Loucy (cell line): Measurements from ENCODE around the gene RANBP3.

Experiments
- H2AFZ ChIP-seq: fragments of 200-600 bp; sonication (generic); 2 replicates; pipeline ENCODE4 v1.6.0; 2016; ENCODE audit warnings: antibody characterized with exemption, mild to moderate bottlenecking, low read length, moderate library complexity
- H3F3A ChIP-seq: fragments of 200-600 bp; 2 replicates; pipeline ENCODE4 v1.6.0; 2016; ENCODE audit warnings: antibody characterized with exemption, low read depth, mild to moderate bottlenecking
- H3K27me3 ChIP-seq: fragments of 200-600 bp; sonication (generic); 2 replicates; pipeline ENCODE4 v1.6.1; 2014; ENCODE audit warnings: low read length, mild to moderate bottlenecking; ENCODE audit not compliant: insufficient read depth, poor library complexity, severe bottlenecking
- H3K36me3 ChIP-seq: fragments of 200-600 bp; sonication (generic); 2 replicates; pipeline ENCODE4 v1.6.1; 2016; ENCODE audit warnings: low read length; ENCODE audit not compliant: insufficient read depth
- H3K4me1 ChIP-seq: fragments of 200-600 bp; sonication (generic); 2 replicates; pipeline ENCODE4 v1.5.1; 2014; ENCODE audit warnings: low read length, mild to moderate bottlenecking; ENCODE audit not compliant: insufficient read depth, poor library complexity, severe bottlenecking
- H3K4me2 ChIP-seq: fragments of 200-600 bp; sonication (generic); 2 replicates; pipeline ENCODE4 v1.6.0; 2014; ENCODE audit warnings: antibody characterized with exemption, low read length, low read depth, mild to moderate bottlenecking; ENCODE audit not compliant: poor library complexity, severe bottlenecking
- H3K4me3 ChIP-seq: fragments of 200-600 bp; sonication (generic); 2 replicates; pipeline ENCODE4 v1.5.1; 2014; ENCODE audit warnings: low read length, mild to moderate bottlenecking, mixed read lengths; ENCODE audit not compliant: poor library complexity, severe bottlenecking
- H3K79me2 ChIP-seq: fragments of 200-600 bp; sonication (generic); 2 replicates; pipeline ENCODE4 v1.6.1; 2014; ENCODE audit warnings: low read length; ENCODE audit not compliant: insufficient read depth
- H3K9ac ChIP-seq: fragments of 200-600 bp; sonication (generic); 2 replicates; pipeline ENCODE4 v1.6.0; 2014; ENCODE audit warnings: mild to moderate bottlenecking, low read depth, low read length, moderate library complexity; ENCODE audit not compliant: poor library complexity, severe bottlenecking
- H3K9me2 ChIP-seq: fragments of 200-600 bp; sonication (generic); replicated peaks from 2 replicates; pipeline ENCODE4 v1.6.1; 2016; ENCODE audit warnings: low read depth, low read length, mixed read lengths
- H3K9me3 ChIP-seq: fragments of 200-600 bp; sonication (generic); 2 replicates; pipeline ENCODE4 v1.6.1; 2014; ENCODE audit warnings: mild to moderate bottlenecking, antibody characterized with exemption, low read length, low read depth; ENCODE audit not compliant: insufficient read depth
- H4K20me1 ChIP-seq: fragments of 200-600 bp; sonication (generic); 2 replicates; pipeline ENCODE4 v1.6.0; 2014; ENCODE audit warnings: antibody characterized with exemption, low read length, mild to moderate bottlenecking; ENCODE audit not compliant: insufficient read depth, poor library complexity, severe bottlenecking
- EZH2phosphoT487 ChIP-seq: fragments of 200-600 bp; IDR thresholded peaks from 2 replicates; pipeline ENCODE4 v1.6.1; 2018; ENCODE audit warnings: antibody characterized with exemption, mild to moderate bottlenecking, moderate library complexity, borderline replicate concordance
- TF ChIP-seq, protein P1 (sequence below): fragments of 200-600 bp; sonication (generic); conservative IDR thresholded peaks from 2 replicates; pipeline ENCODE4 v1.5.1; 2014; ENCODE audit warnings: mild to moderate bottlenecking, antibody characterized with exemption, low read length

The RANBP3 gene

DNA sequence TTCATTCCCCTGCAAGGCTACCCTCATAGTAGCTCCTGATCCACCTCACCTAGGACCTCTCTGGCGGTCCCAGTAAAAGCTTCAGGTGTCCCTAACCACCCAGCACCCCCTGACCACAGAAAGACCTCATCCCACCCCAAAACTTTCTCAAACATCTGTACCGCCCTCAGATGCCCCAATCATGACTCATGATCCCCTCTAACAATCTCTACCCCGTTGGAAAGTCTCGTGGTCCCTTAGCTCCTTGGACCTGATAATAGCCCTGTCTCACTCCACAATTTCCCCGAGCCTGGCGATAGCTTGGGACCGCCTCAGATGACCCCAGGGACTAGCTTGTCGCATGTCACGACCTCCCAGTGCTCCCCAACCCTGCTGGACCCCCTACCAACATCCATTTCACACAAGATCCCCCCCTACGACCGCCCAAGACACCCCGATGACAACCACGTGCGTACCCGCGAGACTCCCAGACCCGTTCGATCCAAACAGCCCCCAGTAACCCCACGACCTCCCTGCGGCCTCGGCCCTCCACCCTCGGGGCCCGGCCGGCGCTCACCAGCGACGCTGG lies 74.8 kb downstream of the RANBP3 start:
- Histone ChIP-seq H3K4me2 (peak overlapping the region; percentile 81), H3K4me1 (peaks cover 18% of the 10 kb centered on the region), H3K27me3 (no peaks in the 10 kb centered on the region), H3K9me2 (no peaks in the 10 kb centered on the region), H3K4me3 (peak overlapping the region; percentile 91), H3K9me3 (no peaks in the 10 kb centered on the region), H2AFZ (peak overlapping the region; percentile 95), H3F3A (no peaks in the 10 kb centered on the region), H3K79me2 (peaks cover 43% of the 10 kb centered on the region), H3K9ac (peak overlapping the region; percentile 95), H4K20me1 (peaks cover 27% of the 10 kb centered on the region), H3K36me3 (no peaks in the 10 kb centered on the region)
- no peak for TF ChIP-seq EZH2phosphoT487
- TF ChIP-seq, protein P1, sequence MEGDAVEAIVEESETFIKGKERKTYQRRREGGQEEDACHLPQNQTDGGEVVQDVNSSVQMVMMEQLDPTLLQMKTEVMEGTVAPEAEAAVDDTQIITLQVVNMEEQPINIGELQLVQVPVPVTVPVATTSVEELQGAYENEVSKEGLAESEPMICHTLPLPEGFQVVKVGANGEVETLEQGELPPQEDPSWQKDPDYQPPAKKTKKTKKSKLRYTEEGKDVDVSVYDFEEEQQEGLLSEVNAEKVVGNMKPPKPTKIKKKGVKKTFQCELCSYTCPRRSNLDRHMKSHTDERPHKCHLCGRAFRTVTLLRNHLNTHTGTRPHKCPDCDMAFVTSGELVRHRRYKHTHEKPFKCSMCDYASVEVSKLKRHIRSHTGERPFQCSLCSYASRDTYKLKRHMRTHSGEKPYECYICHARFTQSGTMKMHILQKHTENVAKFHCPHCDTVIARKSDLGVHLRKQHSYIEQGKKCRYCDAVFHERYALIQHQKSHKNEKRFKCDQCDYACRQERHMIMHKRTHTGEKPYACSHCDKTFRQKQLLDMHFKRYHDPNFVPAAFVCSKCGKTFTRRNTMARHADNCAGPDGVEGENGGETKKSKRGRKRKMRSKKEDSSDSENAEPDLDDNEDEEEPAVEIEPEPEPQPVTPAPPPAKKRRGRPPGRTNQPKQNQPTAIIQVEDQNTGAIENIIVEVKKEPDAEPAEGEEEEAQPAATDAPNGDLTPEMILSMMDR: no peak

DNA sequence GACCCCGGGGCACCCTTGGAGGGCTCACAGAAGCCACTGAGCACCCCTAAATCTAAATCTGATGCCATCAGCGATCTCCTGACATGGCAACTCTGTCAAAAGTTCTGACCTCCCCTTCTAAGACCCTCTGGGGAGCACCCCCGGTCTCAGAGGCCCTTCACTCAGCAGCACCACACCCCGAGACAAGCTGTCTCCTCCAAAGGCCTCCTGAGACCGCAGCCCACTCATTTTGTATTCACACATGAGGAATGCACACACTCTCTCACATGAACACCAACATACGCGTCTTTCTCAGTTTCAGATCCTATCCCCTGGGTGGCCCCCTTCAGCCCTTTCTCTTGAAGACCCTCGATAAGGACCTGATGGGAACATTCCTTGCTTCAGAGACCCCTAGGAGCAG lies 77.0 kb downstream of the RANBP3 start:
- H3K4me2 ChIP-seq: peak overlapping the region; percentile 39
- H3K27me3 ChIP-seq: no peaks in the 10 kb centered on the region
- H3K9me3 ChIP-seq: no peaks in the 10 kb centered on the region
- H2AFZ ChIP-seq: no peak overlapping the region
- peaks cover 8% of the 10 kb centered on the region; the same call in 1 of the 2 replicates for H3K36me3 ChIP-seq
- peak overlapping the region; percentile 3 for H3K4me3 ChIP-seq
- H3K4me1 ChIP-seq: peaks cover 18% of the 10 kb centered on the region
- TF ChIP-seq, protein P1: no peak
- TF ChIP-seq EZH2phosphoT487: no peak
- H3K79me2 ChIP-seq: peaks cover 55% of the 10 kb centered on the region
- no peaks in the 10 kb centered on the region for H3F3A ChIP-seq
- peak overlapping the region; percentile 37 for H3K9ac ChIP-seq
- peaks cover 30% of the 10 kb centered on the region for H4K20me1 ChIP-seq
- no peaks in the 10 kb centered on the region for H3K9me2 ChIP-seq

DNA sequence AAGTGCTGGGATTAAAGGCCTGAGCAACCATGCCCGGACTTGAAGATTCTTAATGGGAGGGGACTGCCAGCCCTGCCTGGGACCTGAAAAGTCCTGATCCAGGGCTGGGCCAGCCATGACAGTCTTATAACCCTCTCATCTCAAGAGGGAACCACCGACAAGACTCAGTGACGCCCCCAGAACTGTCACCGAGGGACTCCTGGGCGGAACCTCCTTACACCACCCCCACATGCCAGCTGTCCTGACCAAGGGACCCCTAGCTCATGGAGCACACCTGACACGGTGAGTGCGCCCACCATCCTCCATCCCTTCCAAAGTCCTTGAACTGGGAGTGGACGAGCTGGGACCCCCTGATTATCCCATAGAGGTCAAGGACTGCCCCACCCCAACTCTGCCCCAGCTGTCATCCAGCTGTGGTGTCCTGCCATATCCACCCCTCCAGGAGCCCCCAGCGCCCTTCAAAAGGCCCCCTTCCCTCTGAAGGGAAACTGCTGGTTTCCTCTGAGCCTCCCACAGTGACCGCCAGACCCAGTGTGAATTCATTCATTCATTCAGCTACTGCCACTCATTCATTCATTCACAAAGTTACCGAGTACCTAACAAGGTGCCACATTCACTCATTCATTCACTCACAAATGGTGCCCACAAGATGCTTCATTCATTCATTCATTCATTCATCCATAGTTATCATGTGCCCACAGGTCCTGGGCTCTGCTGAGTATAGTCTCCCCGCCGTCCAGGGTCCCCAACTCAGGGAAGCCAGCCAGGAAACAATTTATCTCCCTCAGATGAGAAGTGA lies 78.0 kb downstream of the RANBP3 start:
- peaks cover 18% of the 10 kb centered on the region for H3K4me1 ChIP-seq
- no peaks in the 10 kb centered on the region for H3K9me3 ChIP-seq
- peak overlapping the region; percentile 21 for H3K4me2 ChIP-seq
- peaks cover 30% of the 10 kb centered on the region for H4K20me1 ChIP-seq
- peaks cover 55% of the 10 kb centered on the region for H3K79me2 ChIP-seq
- no peak overlapping the region for H3K4me3 ChIP-seq
- H3K27me3 ChIP-seq: no peaks in the 10 kb centered on the region
- H2AFZ ChIP-seq: no peak overlapping the region
- H3K36me3 ChIP-seq: peaks cover 18% of the 10 kb centered on the region; the same call in 1 of the 2 replicates
- no peak for TF ChIP-seq EZH2phosphoT487
- peak overlapping the region; percentile 24 for H3K9ac ChIP-seq
- no peaks in the 10 kb centered on the region for H3K9me2 ChIP-seq
- H3F3A ChIP-seq: no peaks in the 10 kb centered on the region
